Head of caudate nucleus (tissue), 42 donors: ENCODE measurements around the gene UNC13A.
"Not testable (repeated sequence)": the region's sequence is repeated elsewhere in the genome, so short reads cannot be mapped to it uniquely, and the experiment has no call there.

Source experiments
- DNase-seq, 42 donors: peaks; one replicate each; pipeline versions ENCODE4 v3.0.0 to v3.0.0-alpha.2; 2020 to 2021; ENCODE audit warnings: mixed read lengths in 7 of 42
- intact Hi-C: fragments of 100-400 bp; cut with DNase I; formaldehyde crosslinking; loops from one replicate; pipeline ENCODE4 v1.15.0; 2022

The UNC13A gene

GRCh38 chr19:17590866-17591265, 97.3 kb downstream of the UNC13A start:
- DNase-seq, result no peak
- intact Hi-C loops, result no loop called here

DNA sequence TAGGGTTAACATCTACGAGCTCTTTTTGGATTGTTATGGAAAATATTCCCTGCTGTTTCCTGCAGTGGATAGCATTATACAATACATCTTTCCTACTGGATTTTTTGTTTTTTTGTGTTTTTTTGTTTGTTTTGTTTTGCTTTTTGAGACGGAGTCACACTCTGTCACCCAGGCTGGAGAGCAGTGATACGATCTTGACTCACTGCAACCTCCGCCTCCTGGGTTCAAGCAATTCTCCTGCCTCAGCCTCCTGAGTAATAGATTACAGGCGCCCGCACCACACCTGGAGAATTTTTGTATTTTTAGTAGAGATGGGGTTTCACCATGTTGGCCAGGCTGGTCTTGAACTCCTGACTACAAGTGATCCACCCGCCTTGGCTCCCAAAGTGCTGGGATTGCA, 102.8 kb downstream of the UNC13A start:
- intact Hi-C loops, DNase-seq: not testable (repeated sequence)

DNA sequence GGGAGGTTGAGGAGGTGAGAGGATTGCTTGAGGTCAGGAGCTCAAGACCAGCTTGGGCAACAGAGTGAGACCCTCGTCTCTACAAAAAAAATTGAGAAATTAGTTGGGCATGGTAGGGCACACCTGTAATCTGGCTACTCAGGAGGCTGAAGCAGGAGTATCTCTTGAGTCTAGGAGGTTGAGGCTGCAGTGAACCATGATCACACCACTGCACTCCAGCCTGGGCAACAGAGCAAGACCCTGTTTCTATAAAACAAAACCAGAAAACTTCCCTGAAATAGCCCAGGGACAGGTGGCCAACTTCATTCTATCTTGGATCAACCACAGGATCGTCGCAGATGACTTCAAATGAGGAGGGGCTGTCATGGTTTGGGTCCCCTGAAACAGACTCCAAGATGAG, 104.0 kb downstream of the UNC13A start:
- DNase-seq, result no peak
- intact Hi-C loops, result no loop called here

DNA sequence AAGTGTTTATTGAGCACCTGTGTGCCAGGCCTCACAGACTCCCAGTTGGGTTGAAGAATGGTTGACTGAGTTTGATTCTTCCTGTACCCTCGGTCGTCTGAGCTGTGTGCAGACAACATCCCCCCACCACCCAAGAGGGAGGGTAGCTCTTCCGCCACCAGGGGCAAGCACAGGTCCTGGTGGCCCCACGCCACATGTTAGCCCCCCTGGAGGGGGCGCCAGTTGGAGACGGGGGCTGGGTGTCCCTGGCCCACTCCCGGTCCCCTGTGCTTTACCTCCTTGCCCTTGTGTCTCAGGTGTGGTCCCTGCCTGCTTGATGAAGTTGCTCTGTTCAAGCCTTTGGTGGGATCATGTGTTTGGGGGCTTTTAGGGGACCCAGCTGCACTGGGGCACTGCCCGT, 105.5 kb downstream of the UNC13A start:
- intact Hi-C loops, result no loop called here
- DNase-seq, result no peak

DNA sequence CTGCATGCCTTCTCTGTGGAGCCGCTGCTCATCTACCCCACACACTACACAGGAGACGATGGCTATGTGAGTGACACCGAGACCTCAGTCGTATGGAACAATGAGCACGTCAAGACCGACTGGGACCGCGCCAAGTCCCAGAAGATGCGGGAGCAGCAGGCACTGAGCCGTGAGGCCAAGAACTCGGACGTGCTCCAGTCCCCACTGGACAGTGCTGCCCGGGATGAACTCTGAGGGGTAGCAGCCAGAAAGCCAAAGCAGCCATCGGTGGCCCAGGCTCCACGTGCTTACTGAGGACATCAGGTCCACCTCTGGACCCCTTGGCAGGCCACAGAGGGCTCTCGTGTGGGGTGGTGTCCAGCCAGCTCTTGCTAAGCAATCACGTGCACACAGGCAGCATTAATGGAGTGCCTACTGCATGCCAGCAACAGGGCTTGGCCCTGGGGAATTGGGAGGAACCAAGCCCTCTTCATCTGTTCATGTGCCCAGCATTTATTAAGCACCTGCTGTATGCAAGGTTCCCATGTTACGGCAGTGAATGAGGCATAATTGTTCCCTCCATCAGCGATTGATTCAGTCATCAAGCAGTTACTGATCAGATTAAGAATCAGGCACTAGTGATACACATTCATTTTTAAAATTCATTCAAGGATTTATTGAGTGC, 106.8 kb downstream of the UNC13A start:
- intact Hi-C loops, result no loop called here
- no peak for DNase-seq

DNA sequence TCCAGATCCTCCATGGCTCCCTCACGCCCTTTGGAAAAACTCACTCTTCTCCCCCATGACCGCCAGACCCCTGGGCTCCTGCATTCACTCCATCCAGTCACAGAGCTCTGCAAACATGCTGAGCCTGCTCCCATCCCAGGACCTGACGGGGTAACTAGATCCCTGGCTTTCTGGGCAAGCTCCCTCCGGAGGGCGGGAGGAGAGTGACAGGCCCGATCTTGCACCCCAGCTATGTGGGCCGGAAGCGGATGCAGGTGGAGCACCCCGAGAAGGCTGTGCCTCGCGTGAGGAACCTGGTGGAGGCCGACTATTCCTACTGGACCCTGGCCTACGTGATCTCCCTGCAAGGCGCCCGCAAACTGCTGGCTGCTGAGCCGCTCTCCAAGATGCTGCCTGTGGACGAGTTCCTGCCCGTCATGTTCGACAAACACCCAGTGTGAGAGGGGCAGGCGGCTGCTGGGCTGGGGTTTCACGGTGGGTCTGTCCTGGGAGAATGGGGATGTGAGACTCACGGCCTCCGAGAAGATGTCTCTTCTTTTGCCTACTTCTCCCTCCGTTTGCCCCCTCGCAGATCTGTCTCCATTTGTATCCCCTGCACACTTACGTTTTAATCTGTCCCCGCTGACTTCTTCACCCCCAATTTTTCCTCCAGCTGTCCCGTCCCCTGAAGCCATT, 107.5 kb downstream of the UNC13A start:
- no peak for DNase-seq

GRCh38 chr19:17579661-17580244, 108.4 kb downstream of the UNC13A start:
- intact Hi-C loops, result no loop called here
- DNase-seq, result no peak

More for the DNA sequence above, 107.5 kb downstream of the UNC13A start:
- intact Hi-C loops, result no loop called here

GRCh38 chr19:17577457-17578097, 110.6 kb downstream of the UNC13A start:
- intact Hi-C loops, result no loop called here

GRCh38 chr19:17576758-17577456, 111.2 kb downstream of the UNC13A start:
- intact Hi-C loops, result no loop called here
- no peak for DNase-seq

More at GRCh38 chr19:17577457-17578097, 110.6 kb downstream of the UNC13A start:
- DNase-seq, result no peak

GRCh38 chr19:17575871-17576757, 112.0 kb downstream of the UNC13A start:
- intact Hi-C loops, result no loop called here
- DNase-seq, result no peak

GRCh38 chr19:17572638-17573037, 115.5 kb downstream of the UNC13A start:
- DNase-seq, result no peak
- intact Hi-C loops, result loop anchor here (5.0 kb wide), 1 partner anchor 120 kb away; no protein-coding TSS in a partner anchor

DNA sequence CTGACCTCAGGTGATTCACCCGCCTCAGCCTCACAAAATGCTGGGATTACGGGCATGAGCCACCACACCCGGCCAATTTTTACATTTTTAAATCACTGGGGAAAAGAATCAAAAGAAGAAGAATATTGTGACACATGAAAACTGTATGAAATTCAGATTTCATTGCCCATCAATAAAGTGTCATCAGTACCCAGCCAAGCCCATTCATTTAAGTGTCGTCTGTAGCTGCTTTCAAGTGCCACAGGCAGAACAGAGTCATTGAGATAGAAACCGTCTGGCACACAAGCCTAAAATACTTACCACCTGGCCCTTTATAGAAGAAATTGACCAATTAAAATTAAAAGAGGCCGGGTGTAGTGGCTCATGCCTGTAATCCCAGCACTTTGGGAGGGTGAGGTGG, 117.4 kb downstream of the UNC13A start:
- DNase-seq, result no peak
- intact Hi-C loops, result loop anchor here (5.0 kb wide), 1 partner anchor 118 kb away; no protein-coding TSS in a partner anchor

DNA sequence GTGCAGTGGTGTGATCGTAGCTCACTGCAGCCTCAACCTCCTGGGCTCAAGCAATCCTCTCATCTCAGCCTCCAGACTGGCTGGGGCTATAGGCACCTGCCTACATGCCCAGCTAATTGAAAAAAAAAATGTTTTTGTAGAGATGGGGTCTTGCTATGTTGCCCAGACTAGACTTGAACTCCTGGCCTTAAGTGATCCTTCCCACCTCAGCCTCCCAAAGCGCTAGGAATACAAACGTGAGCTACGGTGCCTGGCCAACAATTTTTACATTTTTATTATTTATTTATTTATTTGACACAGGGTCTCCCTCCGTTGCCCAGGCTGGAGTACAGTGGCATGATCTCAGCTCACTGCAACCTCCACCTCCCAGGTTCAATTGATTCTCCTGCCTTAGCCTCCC, 117.9 kb downstream of the UNC13A start:
- intact Hi-C loops, result loop anchor here (5.0 kb wide), 1 partner anchor 118 kb away; no protein-coding TSS in a partner anchor
- DNase-seq, result not testable (repeated sequence)

DNA sequence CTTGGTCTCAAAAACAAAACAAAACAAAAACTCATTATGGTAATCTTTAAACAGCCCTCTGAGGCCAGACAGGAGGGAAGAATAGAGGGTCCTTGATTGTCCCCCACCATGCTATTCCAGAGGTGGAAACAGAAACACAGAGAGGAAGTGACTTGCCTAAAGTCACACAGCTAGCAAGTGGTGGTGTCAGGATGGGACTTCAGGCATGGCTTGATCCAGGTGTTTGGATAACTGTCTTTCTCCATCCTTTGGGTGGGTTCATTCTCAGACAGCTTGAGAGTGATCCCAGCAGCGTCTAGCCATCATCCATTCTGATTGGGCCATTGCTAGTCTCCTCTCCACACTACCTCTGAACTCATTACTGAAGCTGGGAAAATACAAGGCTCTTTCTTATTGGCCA, 120.2 kb downstream of the UNC13A start:
- intact Hi-C loops, result no loop called here
- DNase-seq, result no peak

- intact Hi-C loops, result no loop called here
- no peak for DNase-seq
Observed at GRCh38 chr19:17565611-17566010, 122.5 kb downstream of the UNC13A start.

DNA sequence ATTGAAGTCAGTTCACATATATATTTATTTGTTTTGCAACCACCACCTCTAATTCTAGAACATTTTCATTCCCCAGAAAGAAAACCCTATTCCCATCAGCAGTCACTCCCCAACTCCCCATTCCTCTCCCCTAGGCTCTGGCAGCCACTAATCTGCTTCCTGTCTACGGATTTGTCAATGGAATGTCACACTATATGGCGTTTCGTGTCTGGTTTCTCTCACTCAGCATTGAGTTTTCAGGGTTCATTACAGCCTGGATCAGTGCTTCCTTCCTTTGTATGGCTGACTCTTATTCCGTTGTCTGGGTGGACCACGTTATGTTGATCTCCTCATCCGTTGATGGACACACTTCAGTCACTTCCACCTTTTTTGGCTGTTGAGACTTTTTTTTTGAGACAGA, 123.4 kb downstream of the UNC13A start:
- DNase-seq, result no peak
- intact Hi-C loops, result no loop called here

DNA sequence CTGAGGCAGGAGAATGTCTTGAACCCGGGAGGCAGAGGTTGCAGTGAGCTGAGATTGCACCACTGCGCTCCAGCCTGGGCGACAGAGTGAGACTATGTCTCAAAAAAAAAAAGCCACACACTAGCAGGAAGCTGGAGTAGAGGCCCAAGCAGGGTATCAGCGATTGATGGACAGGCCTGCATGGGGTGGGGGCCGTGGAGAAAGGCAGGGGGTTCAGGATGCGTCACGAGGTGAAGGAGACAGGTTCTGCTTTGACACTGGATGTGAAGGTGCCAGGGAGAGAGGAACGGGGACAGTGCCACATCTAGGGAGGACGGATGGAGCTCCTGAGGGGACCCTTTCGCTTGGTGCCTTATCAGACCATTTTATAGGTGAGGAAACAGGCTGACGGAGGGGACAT, 125.6 kb downstream of the UNC13A start:
- DNase-seq, result no peak
- intact Hi-C loops, result no loop called here

DNA sequence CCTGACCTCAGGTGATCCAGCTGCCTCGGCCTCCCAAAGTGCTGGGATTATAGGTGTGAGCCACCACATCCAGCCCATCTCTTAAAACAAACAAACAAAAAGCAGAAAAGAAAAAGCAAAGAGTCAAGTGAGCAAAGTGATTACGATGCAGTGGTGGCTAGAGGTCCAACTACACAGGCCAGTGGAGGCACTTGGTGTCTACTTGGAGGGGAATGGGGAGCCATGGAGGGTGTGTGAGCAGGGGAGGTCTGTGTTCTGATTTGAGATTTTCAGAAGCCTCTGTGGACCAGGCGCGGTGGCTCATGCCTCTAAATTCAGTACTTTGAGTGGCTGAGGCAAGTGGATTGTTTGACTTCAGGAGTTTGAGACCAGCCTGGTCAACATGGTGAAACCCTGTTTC, 126.1 kb downstream of the UNC13A start:
- DNase-seq, result no peak
- intact Hi-C loops, result no loop called here
